A549 (cell line): ENCODE data around the gene KIF13A. TPM values are rescaled to one million over a fixed set of nuclear protein-coding genes. Genes with fewer than 3 reads are reported as not detected.

Experiments used
- ATAC-seq, 2 experiments: fragments of 200-7000 bp in 1 of 2; fragments of >200 bp in 1 of 2; cut with Nextera tagmentation in 1 of 2; cut with Tn5 transposase in 1 of 2; 3 replicates each; pipeline versions ENCODE4 v1.8.0 to v1.9.1; 2018 to 2020; ENCODE audit warnings: mild to moderate bottlenecking in 1 of 2, moderate library complexity in 1 of 2
- CTCF ChIA-PET: fragments of 300-600 bp; sonication (Branson Sonifier 250); formaldehyde crosslinking; extraction: SDS; loops from one replicate; lab custom pipeline; 2021; ENCODE audit warnings: antibody characterized with exemption, inconsistent platforms; lab: Yijun Ruan, JAX
- POLR2A ChIA-PET: fragments of 350-600 bp; formaldehyde crosslinking; extraction: SDS; loops from one replicate; lab custom pipeline; 2021; ENCODE audit warnings: antibody characterized with exemption, inconsistent platforms; lab: Yijun Ruan, JAX
- DNase-seq, 2 experiments: peaks; one replicate each; pipeline versions ENCODE4 v3.0.0 to v3.0.0-alpha.2; 2011 to 2016; ENCODE audit warnings: low read depth in 1 of 2, low spot score in 1 of 2
- FAIRE-seq: peaks from 2 replicates; lab custom pipeline; 2011; peaks lifted over from hg19 to GRCh38; lab: Jason Lieb, UNC
- H3K27ac ChIP-seq, 2 experiments: fragments of >200 bp; sonication (Bioruptor Twin); formaldehyde crosslinking; 3 replicates each; pipeline ENCODE4 v1.5.1; 2016 to 2017
- H3K4me1 ChIP-seq: fragments of >200 bp; sonication (Bioruptor Twin); formaldehyde crosslinking; 3 replicates; pipeline ENCODE4 v1.6.1; 2016
- H3K4me2 ChIP-seq: fragments of >200 bp; sonication (Bioruptor Twin); formaldehyde crosslinking; 3 replicates; pipeline ENCODE4 v1.6.1; 2016
- H3K4me3 ChIP-seq: fragments of >200 bp; sonication (Bioruptor Twin); formaldehyde crosslinking; 3 replicates; pipeline ENCODE4 v1.5.1; 2016
- H3K9me3 ChIP-seq: fragments of >200 bp; sonication (Bioruptor Twin); formaldehyde crosslinking; 3 replicates; pipeline ENCODE4 v1.6.1; 2016
- BHLHE40 ChIP-seq: IDR thresholded peaks from 2 replicates; pipeline ENCODE4 v1.6.1; 2012; ENCODE audit warnings: low read depth, low read length, inconsistent platforms
- CBX2 ChIP-seq: fragments of 200-600 bp; sonication (generic); IDR thresholded peaks from 2 replicates; pipeline ENCODE4 v1.6.1; 2016; ENCODE audit warnings: low read depth, mild to moderate bottlenecking, borderline replicate concordance
- CBX8 ChIP-seq: fragments of 200-600 bp; sonication (generic); IDR thresholded peaks from 2 replicates; pipeline ENCODE4 v1.6.1; 2016
- CEBPB ChIP-seq, 2 experiments: fragments of >200 bp in 1 of 2; sonication (Bioruptor Twin) in 1 of 2; formaldehyde crosslinking in 1 of 2; IDR thresholded peaks; 2 replicates each; pipeline ENCODE4 v1.6.1; 2012 to 2016
- CHD2 ChIP-seq: fragments of 150-350 bp; IDR thresholded peaks from 2 replicates; pipeline ENCODE4 v1.6.1; 2014; ENCODE audit warnings: low read length; ENCODE audit not compliant: partially characterized antibody
- EHF ChIP-seq: fragments of 250-450 bp; sonication (Bioruptor Pico); IDR thresholded peaks from 2 replicates; pipeline ENCODE4 v1.5.0; 2020; ENCODE audit warnings: mild to moderate bottlenecking
- EP300 ChIP-seq, 2 experiments: fragments of >200 bp; sonication (Bioruptor Twin); formaldehyde crosslinking; IDR thresholded peaks; 2 replicates in 1 of 2; 3 replicates in 1 of 2; pipeline ENCODE4 v1.6.1; 2016 to 2017
- FOSB ChIP-seq: fragments of 250-450 bp; sonication (Bioruptor Pico); IDR thresholded peaks from 2 replicates; pipeline ENCODE4 v1.5.0; 2020; ENCODE audit warnings: mild to moderate bottlenecking, moderate library complexity
- FOSL2 ChIP-seq, 2 experiments: fragments of 450-650 bp in 1 of 2; fragments of >200 bp in 1 of 2; sonication (Bioruptor Twin) in 1 of 2; formaldehyde crosslinking; IDR thresholded peaks; 2 replicates each; pipeline versions ENCODE4 v1.5.0 to v1.6.1; 2016 to 2020; ENCODE audit warnings: mild to moderate bottlenecking in 1 of 2, moderate library complexity in 1 of 2
- FOXS1 ChIP-seq: fragments of 250-450 bp; sonication (Bioruptor Pico); IDR thresholded peaks from 2 replicates; pipeline ENCODE4 v1.5.0; 2020; ENCODE audit warnings: mild to moderate bottlenecking, moderate library complexity
- HDAC2 ChIP-seq: fragments of 200-600 bp; sonication (generic); IDR thresholded peaks from 2 replicates; pipeline ENCODE4 v1.6.1; 2016
- HOXB5 ChIP-seq: fragments of 250-450 bp; sonication (Bioruptor Pico); IDR thresholded peaks from 2 replicates; pipeline ENCODE4 v1.5.0; 2020; ENCODE audit warnings: mild to moderate bottlenecking, moderate library complexity
- JUN ChIP-seq, 2 experiments: fragments of >200 bp; sonication (Bioruptor Twin); formaldehyde crosslinking; IDR thresholded peaks; 2 replicates in 1 of 2; 3 replicates in 1 of 2; pipeline ENCODE4 v1.6.1; 2016 to 2017
- JUNB ChIP-seq: fragments of >200 bp; sonication (Bioruptor Twin); formaldehyde crosslinking; IDR thresholded peaks from 2 replicates; pipeline ENCODE4 v1.6.1; 2016
- KDM1A ChIP-seq: fragments of 200-600 bp; sonication (generic); IDR thresholded peaks from 2 replicates; pipeline ENCODE4 v1.6.1; 2016; ENCODE audit warnings: low read depth, mild to moderate bottlenecking
- KDM5A ChIP-seq: fragments of 200-600 bp; sonication (generic); IDR thresholded peaks from 2 replicates; pipeline ENCODE4 v1.6.1; 2016; ENCODE audit warnings: antibody characterized with exemption, mild to moderate bottlenecking
- MAFK ChIP-seq: fragments of 450-650 bp; IDR thresholded peaks from 2 replicates; pipeline ENCODE4 v1.6.1; 2014; ENCODE audit not compliant: partially characterized antibody
- NFE2L2 ChIP-seq: fragments of 150-350 bp; conservative IDR thresholded peaks from 2 replicates; pipeline ENCODE4 v1.6.1; 2014; ENCODE audit warnings: low read length
- RAD21 ChIP-seq, 2 experiments: fragments of >200 bp in 1 of 2; sonication (Bioruptor Twin) in 1 of 2; formaldehyde crosslinking in 1 of 2; IDR thresholded peaks in 1 of 2; conservative IDR thresholded peaks in 1 of 2; 2 replicates in 1 of 2; 3 replicates in 1 of 2; pipeline ENCODE4 v1.6.1; 2012 to 2018; ENCODE audit warnings: inconsistent platforms in 1 of 2
- RARB ChIP-seq: fragments of 250-450 bp; sonication (Bioruptor Pico); IDR thresholded peaks from 2 replicates; pipeline ENCODE4 v1.8.0; 2021; ENCODE audit warnings: mild to moderate bottlenecking, moderate library complexity
- SMC3 ChIP-seq: fragments of >200 bp; sonication (Bioruptor Twin); formaldehyde crosslinking; IDR thresholded peaks from 3 replicates; pipeline ENCODE4 v1.6.1; 2018; ENCODE audit warnings: inconsistent platforms
- TFCP2L1 ChIP-seq: fragments of 250-450 bp; sonication (Bioruptor Pico); IDR thresholded peaks from 2 replicates; pipeline ENCODE4 v1.5.0; 2021; ENCODE audit warnings: mild to moderate bottlenecking
- ZC3H11A ChIP-seq: fragments of 450-650 bp; IDR thresholded peaks from 2 replicates; pipeline ENCODE4 v1.6.1; 2014; ENCODE audit warnings: antibody characterized with exemption, mild to moderate bottlenecking
- ZFP36 ChIP-seq: fragments of 450-650 bp; IDR thresholded peaks from 2 replicates; pipeline ENCODE4 v1.6.1; 2014; ENCODE audit warnings: borderline replicate concordance; ENCODE audit not compliant: partially characterized antibody
- ZNF302 ChIP-seq: fragments of 250-450 bp; sonication (Bioruptor Pico); IDR thresholded peaks from 2 replicates; pipeline ENCODE4 v1.9.0; 2021; ENCODE audit warnings: inconsistent platforms, mild to moderate bottlenecking, moderate library complexity
- WGBS: methylation state at CpG from one replicate; pipeline ENCODE4 v1.1.6; 2017; ENCODE audit errors: missing lambda C conversion rate; 5-methylcytosine and 5-hydroxymethylcytosine counted together
- polyA plus RNA-seq, 4 experiments: library from polyadenylated mRNA; depleted of rRNA in 3 of 4; stranded (reverse); fragments of >200 nt; fragmentation: RNase III in 1 of 4; extraction: RNeasy Plus Mini Kit Qiagen cat#74134 plus additional on column Dnase treatment in 1 of 4; gene quantifications; 2 replicates in 3 of 4; 3 replicates in 1 of 4; pipeline ENCODE4 v1.2.3, GENCODE V29; 2011 to 2017
- TF ChIP-seq, protein P1 (sequence below): fragments of >200 bp; sonication (Bioruptor Twin); formaldehyde crosslinking; IDR thresholded peaks from 3 replicates; pipeline ENCODE4 v1.6.1; 2016
- TF ChIP-seq, protein P2 (sequence below): fragments of >200 bp; sonication (Bioruptor Twin); formaldehyde crosslinking; IDR thresholded peaks from 2 replicates; pipeline ENCODE4 v1.6.1; 2016
- TF ChIP-seq, protein P3 (sequence below): fragments of 200-600 bp; sonication (generic); IDR thresholded peaks from 2 replicates; pipeline ENCODE4 v1.6.1; 2016; ENCODE audit warnings: antibody characterized with exemption, mild to moderate bottlenecking, moderate library complexity
- TF ChIP-seq, protein P4 (sequence below): IDR thresholded peaks from 2 replicates; pipeline ENCODE4 v1.6.1; 2012; ENCODE audit warnings: low read depth, borderline replicate concordance
- TF ChIP-seq, protein P5 (sequence below): fragments of 250-450 bp; sonication (Bioruptor Pico); IDR thresholded peaks from 2 replicates; pipeline ENCODE4 v1.5.0; 2020; ENCODE audit warnings: low read depth, mild to moderate bottlenecking, moderate library complexity

The KIF13A gene
- polyA plus RNA-seq, 2 of the 4 experiments (the other 2 are of a cell fraction) = 30.2 to 39.4 TPM

DNA sequence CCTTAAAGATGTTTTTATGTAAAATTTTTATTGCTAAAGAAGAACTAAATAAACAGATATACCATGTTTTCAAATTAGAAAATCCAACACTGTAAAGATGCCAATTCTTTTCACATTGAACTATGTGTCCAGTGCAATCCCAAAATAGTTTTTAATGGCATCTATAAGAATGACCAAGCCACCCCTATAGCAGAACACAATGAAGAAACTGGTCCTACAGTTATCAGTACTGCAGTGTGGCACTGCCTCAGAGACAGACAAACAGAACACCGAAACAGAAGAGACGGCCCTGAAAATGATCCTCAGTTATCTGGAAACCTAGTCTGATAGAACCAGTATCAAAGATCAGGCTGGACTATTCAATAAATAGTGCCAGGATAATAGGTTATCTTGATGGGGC lies 41.9 kb downstream of the KIF13A start (continued):
- TF ChIP-seq, protein P1, sequence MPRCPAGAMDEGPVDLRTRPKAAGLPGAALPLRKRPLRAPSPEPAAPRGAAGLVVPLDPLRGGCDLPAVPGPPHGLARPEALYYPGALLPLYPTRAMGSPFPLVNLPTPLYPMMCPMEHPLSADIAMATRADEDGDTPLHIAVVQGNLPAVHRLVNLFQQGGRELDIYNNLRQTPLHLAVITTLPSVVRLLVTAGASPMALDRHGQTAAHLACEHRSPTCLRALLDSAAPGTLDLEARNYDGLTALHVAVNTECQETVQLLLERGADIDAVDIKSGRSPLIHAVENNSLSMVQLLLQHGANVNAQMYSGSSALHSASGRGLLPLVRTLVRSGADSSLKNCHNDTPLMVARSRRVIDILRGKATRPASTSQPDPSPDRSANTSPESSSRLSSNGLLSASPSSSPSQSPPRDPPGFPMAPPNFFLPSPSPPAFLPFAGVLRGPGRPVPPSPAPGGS = no peak
- TF ChIP-seq MAFK (no peak), CBX8 (no peak)

DNA sequence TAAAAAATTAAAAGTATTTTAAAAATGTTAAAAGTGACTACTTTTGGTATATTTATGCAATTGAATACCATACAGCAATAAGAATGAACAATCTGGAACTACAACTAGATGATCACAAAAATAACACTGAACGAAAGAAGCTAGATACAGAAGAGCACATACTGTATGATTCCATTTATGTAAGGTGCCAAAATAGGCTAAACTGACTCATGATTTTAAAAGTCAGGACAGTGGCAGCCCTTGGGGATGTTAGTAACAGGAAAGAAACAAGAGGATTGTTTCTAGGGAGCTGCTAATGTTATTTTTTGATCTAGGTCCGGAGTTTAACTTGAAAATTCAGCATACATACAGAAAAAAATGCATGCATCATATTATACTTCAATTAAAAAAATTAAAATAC lies 42.3 kb downstream of the KIF13A start:
- POLR2A ChIA-PET = no interaction called here
- H3K4me3 ChIP-seq = no peak overlapping the region
- TF ChIP-seq EP300 (IDR thresholded peaks at IDR 0.05) (no peak), CBX2 (no peak), FOSL2 (IDR thresholded peaks at IDR 0.05) (no peak), FOSL2 (CRISPR knock-in tag; IDR thresholded peaks at IDR 0.05) (no peak), JUN (IDR thresholded peaks at IDR 0.05) (no peak), ZC3H11A (no peak), CHD2 (no peak), JUNB (no peak), RAD21 (conservative IDR thresholded peaks at IDR 0.05 in 1 of 2, IDR thresholded peaks at IDR 0.05 in 1 of 2) (no peak), NFE2L2 (no peak), ZNF302 (CRISPR knock-in tag) (no peak), HOXB5 (CRISPR knock-in tag) (no peak), MAFK (no peak), KDM5A (no peak), FOXS1 (CRISPR knock-in tag) (no peak), FOSB (CRISPR knock-in tag) (no peak), EHF (no peak)
- TF ChIP-seq, protein P2, sequence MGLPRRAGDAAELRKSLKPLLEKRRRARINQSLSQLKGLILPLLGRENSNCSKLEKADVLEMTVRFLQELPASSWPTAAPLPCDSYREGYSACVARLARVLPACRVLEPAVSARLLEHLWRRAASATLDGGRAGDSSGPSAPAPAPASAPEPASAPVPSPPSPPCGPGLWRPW = no peak
- TF ChIP-seq, protein P3, sequence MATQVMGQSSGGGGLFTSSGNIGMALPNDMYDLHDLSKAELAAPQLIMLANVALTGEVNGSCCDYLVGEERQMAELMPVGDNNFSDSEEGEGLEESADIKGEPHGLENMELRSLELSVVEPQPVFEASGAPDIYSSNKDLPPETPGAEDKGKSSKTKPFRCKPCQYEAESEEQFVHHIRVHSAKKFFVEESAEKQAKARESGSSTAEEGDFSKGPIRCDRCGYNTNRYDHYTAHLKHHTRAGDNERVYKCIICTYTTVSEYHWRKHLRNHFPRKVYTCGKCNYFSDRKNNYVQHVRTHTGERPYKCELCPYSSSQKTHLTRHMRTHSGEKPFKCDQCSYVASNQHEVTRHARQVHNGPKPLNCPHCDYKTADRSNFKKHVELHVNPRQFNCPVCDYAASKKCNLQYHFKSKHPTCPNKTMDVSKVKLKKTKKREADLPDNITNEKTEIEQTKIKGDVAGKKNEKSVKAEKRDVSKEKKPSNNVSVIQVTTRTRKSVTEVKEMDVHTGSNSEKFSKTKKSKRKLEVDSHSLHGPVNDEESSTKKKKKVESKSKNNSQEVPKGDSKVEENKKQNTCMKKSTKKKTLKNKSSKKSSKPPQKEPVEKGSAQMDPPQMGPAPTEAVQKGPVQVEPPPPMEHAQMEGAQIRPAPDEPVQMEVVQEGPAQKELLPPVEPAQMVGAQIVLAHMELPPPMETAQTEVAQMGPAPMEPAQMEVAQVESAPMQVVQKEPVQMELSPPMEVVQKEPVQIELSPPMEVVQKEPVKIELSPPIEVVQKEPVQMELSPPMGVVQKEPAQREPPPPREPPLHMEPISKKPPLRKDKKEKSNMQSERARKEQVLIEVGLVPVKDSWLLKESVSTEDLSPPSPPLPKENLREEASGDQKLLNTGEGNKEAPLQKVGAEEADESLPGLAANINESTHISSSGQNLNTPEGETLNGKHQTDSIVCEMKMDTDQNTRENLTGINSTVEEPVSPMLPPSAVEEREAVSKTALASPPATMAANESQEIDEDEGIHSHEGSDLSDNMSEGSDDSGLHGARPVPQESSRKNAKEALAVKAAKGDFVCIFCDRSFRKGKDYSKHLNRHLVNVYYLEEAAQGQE = no peak
- TF ChIP-seq, protein P4, sequence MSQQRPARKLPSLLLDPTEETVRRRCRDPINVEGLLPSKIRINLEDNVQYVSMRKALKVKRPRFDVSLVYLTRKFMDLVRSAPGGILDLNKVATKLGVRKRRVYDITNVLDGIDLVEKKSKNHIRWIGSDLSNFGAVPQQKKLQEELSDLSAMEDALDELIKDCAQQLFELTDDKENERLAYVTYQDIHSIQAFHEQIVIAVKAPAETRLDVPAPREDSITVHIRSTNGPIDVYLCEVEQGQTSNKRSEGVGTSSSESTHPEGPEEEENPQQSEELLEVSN = no peak
- TF ChIP-seq, all 56 proteins: peak for 0
- FAIRE-seq = no peak
- Histone ChIP-seq H3K27ac (no peak overlapping the region), H3K4me1 (peaks cover 30% of the 10 kb centered on the region), H3K4me2 (no peak overlapping the region), H3K9me3 (no peaks in the 10 kb centered on the region)
- 92% methylated on average over 2 of the region's 2 CpGs for WGBS
- DNase-seq = no peak
- CTCF ChIA-PET = interaction anchor here (0.6 to 1.3 kb wide), 3 partner anchors 9 to 177 kb away, joined by 3 read pairs; no protein-coding TSS in a partner anchor
- ATAC-seq = no peak

DNA sequence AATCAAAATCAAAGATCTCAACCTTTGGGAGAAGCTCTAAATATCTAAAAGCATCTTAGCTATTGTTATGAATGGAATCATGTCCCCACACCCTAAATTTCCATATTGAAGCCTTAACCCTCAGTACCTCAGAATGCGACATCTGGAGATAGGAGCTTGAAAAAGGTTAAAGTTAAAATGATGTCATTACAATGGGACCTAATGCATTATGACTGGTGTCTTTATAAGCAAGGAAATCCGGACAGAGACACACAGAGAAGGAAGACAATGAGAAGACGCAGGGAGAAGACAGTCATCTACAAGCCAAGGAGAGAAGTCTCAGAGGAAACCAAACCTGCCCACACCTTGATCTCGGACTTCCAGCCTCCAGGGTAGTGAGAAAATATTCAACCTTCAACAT lies 46.1 kb downstream of the KIF13A start:
- H3K4me1 ChIP-seq = peaks cover 36% of the 10 kb centered on the region
- DNase-seq = no peak
- CTCF ChIA-PET = interaction anchor here (0.6 kb wide), 1 partner anchor 12 kb away, joined by 3 read pairs; no protein-coding TSS in a partner anchor
- TF ChIP-seq RAD21 (conservative IDR thresholded peaks at IDR 0.05 in 1 of 2, IDR thresholded peaks at IDR 0.05 in 1 of 2) (no peak), FOSL2 (IDR thresholded peaks at IDR 0.05) (no peak), FOSL2 (CRISPR knock-in tag; IDR thresholded peaks at IDR 0.05) (no peak), KDM1A (no peak), HDAC2 (no peak), KDM5A (no peak), ZFP36 (no peak), JUN (IDR thresholded peaks at IDR 0.05) (no peak), FOXS1 (CRISPR knock-in tag) (no peak), ZNF302 (CRISPR knock-in tag) (no peak), CEBPB (IDR thresholded peaks at IDR 0.05) (no peak), SMC3 (no peak), BHLHE40 (no peak), TFCP2L1 (CRISPR knock-in tag) (no peak), RARB (CRISPR knock-in tag) (no peak)
- TF ChIP-seq, protein P5, sequence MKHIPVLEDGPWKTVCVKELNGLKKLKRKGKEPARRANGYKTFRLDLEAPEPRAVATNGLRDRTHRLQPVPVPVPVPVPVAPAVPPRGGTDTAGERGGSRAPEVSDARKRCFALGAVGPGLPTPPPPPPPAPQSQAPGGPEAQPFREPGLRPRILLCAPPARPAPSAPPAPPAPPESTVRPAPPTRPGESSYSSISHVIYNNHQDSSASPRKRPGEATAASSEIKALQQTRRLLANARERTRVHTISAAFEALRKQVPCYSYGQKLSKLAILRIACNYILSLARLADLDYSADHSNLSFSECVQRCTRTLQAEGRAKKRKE (CRISPR knock-in tag) = no peak
- TF ChIP-seq, protein P4 = no peak

More for the DNA sequence above, 46.1 kb downstream of the KIF13A start:
- ATAC-seq = no peak
- WGBS = 91% methylated on average over 4 of the region's 4 CpGs
- Histone ChIP-seq H3K4me2 (no peak overlapping the region), H3K27ac (no peak overlapping the region), H3K4me3 (no peak overlapping the region), H3K9me3 (no peaks in the 10 kb centered on the region)
- FAIRE-seq = no peak
- POLR2A ChIA-PET = no interaction called here
